Mucosa of stomach (tissue), 1 donor: ENCODE data around the gene ITPRID2.

Experiments used
- H3K27me3 ChIP-seq: one replicate; pipeline ENCODE4 v1.7.0; 2013; ENCODE audit warnings: mild to moderate bottlenecking, low read length; ENCODE audit not compliant: control insufficient read depth, insufficient read depth
- H3K36me3 ChIP-seq: one replicate; pipeline ENCODE4 v1.7.0; 2013; ENCODE audit warnings: low read length; ENCODE audit not compliant: control insufficient read depth, insufficient read depth
- H3K4me1 ChIP-seq: one replicate; pipeline ENCODE4 v1.7.0; 2013; ENCODE audit warnings: mild to moderate bottlenecking, low read length; ENCODE audit not compliant: control insufficient read depth, insufficient read depth
- H3K4me3 ChIP-seq: one replicate; pipeline ENCODE4 v1.7.0; 2013; ENCODE audit warnings: low read length
- H3K9ac ChIP-seq: one replicate; pipeline ENCODE4 v1.7.0; 2013; ENCODE audit warnings: mild to moderate bottlenecking, low read length, moderate library complexity
- H3K9me3 ChIP-seq: one replicate; pipeline ENCODE4 v1.7.0; 2013; ENCODE audit warnings: mild to moderate bottlenecking, low read length, moderate library complexity; ENCODE audit not compliant: control insufficient read depth
- donor health status: Pancreatic carcinoma.

ITPRID2 gene

DNA sequence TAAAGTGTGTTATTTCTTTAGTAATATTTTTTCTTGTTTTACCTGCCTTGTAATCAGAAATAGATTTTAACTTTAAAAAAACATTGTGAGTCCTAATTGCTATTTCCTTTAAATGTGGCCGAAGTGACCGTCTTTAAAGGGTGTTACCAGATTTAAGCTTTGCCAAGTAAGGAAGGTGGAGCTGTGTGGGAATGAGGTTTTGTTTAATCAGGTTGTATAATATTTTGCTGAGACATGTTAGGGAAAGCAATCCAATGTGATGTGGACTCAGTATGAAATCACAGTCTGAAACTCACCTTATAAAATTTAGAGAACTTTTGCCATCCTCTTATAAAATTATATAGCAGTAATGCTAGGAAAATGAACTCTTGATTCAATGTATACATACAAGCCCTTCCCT lies 32.9 kb upstream of the ITPRID2 start:
- no peaks in the 10 kb centered on the region for H3K36me3 ChIP-seq
- no peak overlapping the region for H3K4me3 ChIP-seq
- H3K27me3 ChIP-seq: no peaks in the 10 kb centered on the region
- H3K4me1 ChIP-seq: peaks cover 29% of the 10 kb centered on the region
- no peaks in the 10 kb centered on the region for H3K9me3 ChIP-seq
- H3K9ac ChIP-seq: no peak overlapping the region

DNA sequence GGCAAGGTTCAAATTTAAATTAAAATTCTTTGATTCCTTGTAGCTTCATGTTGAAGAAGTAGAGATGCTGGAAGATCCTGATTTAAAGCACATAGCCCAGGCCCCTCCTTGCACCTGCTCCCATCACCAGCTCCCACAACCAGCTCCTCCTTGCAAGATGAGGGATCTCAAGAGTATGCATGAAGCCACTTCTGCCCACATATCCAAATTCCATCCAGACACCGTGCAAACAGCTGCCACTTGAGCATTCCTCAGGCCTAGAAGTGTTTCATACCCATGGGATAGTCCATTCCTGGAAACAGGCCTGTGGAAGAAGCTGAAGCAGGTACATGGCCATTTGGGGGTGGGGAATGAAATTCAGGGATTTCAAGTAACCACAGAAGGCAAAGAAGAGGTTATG lies 32.4 kb upstream of the ITPRID2 start:
- Histone ChIP-seq H3K36me3 (no peaks in the 10 kb centered on the region), H3K4me1 (peaks cover 29% of the 10 kb centered on the region), H3K27me3 (no peaks in the 10 kb centered on the region), H3K9me3 (no peaks in the 10 kb centered on the region), H3K9ac (no peak overlapping the region), H3K4me3 (no peak overlapping the region)

DNA sequence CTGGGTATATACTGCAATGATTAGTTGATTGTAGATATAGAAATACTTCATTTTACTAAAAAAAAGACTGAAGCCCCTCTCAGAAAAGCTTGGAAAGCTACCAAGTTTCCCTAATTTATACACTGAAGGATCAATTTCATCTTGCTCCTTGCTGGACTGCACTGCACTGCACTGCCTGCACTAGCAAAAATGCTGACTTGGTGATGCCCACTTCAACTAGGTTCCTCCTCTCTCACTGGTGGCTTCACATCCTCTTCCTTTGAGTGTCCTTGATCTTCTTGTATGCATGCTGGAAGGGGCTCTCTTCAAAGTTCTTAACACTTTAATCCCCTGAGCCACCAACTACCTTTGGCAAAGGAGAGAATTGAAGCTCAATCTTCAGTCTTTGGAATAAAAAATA lies 31.7 kb upstream of the ITPRID2 start:
- Histone ChIP-seq H3K9ac (no peak overlapping the region), H3K4me1 (peaks cover 29% of the 10 kb centered on the region), H3K9me3 (no peaks in the 10 kb centered on the region), H3K36me3 (no peaks in the 10 kb centered on the region), H3K4me3 (no peak overlapping the region), H3K27me3 (no peaks in the 10 kb centered on the region)

DNA sequence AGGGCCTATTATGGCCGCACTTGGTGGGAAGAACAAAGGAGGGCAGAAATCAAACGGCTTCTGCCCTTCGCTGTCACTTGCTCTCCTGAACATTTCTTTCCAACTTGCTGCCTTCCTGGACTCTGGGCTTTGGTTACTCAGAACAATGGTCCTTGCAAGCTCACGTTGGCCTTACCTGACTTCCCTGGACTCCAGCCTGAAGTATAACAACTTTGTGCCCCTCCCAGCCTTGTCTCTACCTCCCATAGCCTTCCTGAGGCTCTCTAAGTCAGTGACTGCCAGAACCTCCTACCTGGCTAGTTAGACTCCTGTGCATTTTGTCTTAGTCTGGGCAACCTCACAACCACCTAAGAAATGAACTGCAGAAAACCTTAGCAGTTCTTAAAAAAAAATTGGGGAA lies 30.2 kb upstream of the ITPRID2 start:
- Histone ChIP-seq H3K4me3 (no peak overlapping the region), H3K9ac (no peak overlapping the region), H3K4me1 (peaks cover 29% of the 10 kb centered on the region), H3K9me3 (no peaks in the 10 kb centered on the region), H3K27me3 (no peaks in the 10 kb centered on the region), H3K36me3 (no peaks in the 10 kb centered on the region)

DNA sequence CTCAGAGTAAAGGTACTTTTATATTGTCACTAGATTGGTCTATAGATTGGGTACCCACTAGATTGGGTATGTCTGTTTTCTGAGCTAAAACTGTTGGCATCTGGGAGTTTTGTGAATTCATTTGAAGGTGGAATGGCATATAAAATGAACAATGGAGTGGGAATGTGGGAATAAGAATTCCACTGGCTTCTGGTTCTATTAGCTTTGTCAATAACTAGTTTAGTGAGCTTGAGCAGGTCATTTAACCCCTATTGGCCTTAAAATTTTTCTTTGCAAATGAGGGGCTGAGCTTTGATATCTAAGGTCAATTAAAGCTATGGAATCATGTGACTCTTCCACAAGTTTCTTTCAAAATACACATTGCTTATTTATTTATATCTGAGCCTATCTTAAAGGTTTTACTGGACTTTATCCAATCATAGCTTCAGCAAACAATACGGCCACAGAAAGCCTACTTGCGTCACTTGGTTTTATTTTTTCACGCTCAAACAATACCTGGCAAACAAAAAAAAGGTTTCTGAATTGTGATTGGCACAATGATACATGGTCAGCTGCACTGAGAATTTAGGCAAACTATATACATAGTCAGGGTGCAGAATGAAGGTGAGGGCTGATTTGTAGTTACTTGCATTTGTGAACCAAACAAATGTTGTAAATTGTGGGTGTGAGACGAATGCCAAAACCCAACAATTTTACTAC lies 28.8 kb upstream of the ITPRID2 start:
- Histone ChIP-seq H3K9ac (no peak overlapping the region), H3K27me3 (no peaks in the 10 kb centered on the region), H3K9me3 (no peaks in the 10 kb centered on the region), H3K36me3 (no peaks in the 10 kb centered on the region), H3K4me1 (peaks cover 29% of the 10 kb centered on the region), H3K4me3 (no peak overlapping the region)

DNA sequence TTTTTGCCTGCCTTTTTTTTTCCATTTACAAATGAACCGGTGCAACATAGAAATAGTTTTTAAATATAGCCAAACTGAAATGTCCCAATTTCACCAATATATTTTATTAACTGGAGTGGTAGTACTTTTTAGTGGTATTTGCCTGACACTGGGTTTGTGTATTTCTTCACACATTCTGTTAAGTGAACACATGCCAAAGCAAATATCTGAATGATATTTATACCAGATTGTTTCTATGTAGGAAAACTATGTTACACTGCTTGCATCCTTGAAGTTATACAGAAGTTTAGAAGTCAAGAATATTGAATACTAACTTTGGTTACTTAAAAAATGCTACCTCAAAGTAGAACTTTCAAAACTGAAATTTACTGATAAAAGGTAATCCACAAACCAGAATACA lies 19.4 kb upstream of the ITPRID2 start:
- Histone ChIP-seq H3K4me1 (peaks cover 8% of the 10 kb centered on the region), H3K36me3 (no peaks in the 10 kb centered on the region), H3K4me3 (no peak overlapping the region), H3K9ac (no peak overlapping the region), H3K9me3 (no peaks in the 10 kb centered on the region), H3K27me3 (no peaks in the 10 kb centered on the region)

DNA sequence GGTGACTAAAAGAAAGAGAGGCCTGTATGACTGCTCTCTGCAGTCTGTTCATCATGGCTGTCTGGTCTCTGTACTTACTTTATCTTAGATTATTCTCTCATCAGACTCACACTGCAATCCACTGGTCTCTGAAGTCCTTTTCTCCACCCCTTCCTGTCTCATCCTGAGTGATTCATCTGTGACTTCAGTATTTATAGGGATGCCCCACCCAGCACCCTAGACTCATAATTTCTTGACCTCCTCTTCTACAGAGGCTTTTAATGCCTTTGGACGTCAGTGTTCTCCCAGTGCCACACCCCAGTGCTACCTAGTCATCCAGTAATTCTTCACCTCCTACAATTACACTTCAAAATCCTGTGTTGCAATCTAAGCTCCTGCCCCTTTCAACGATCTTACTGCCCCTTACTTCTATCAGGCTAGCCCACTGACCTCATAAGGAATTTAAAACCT lies 14.9 kb upstream of the ITPRID2 start:
- no peaks in the 10 kb centered on the region for H3K36me3 ChIP-seq
- H3K9ac ChIP-seq: no peak overlapping the region
- no peaks in the 10 kb centered on the region for H3K27me3 ChIP-seq

DNA sequence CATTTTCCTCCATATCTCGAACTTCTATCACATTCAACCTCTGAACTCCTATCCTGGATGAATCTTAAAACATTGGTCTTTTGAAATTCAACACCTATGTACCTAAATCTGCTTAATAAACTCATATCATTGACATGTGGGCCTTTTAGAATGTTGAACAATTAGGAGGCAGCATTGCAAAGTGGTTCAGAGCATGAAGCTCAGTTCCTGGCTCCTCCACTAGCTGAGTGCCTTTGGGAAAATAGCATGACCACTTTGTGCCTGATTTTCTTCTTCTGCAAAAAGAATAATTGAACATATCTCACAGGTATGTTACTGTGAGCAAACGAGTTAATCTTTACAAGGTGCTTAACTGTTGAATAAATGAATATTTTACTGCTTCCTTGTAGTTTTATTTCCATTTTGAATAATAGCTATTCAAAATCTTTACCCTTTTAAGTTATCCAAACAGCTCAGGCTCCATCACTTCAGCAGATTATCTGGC lies 14.3 kb upstream of the ITPRID2 start:
- no peak overlapping the region for H3K9ac ChIP-seq
- no peaks in the 10 kb centered on the region for H3K36me3 ChIP-seq
- no peak overlapping the region for H3K4me3 ChIP-seq
- H3K9me3 ChIP-seq: no peaks in the 10 kb centered on the region
- H3K27me3 ChIP-seq: no peaks in the 10 kb centered on the region
- H3K4me1 ChIP-seq: peaks cover 9% of the 10 kb centered on the region

More for the DNA sequence above, 14.9 kb upstream of the ITPRID2 start:
- H3K9me3 ChIP-seq: no peaks in the 10 kb centered on the region
- no peak overlapping the region for H3K4me3 ChIP-seq
- H3K4me1 ChIP-seq: peaks cover 9% of the 10 kb centered on the region

DNA sequence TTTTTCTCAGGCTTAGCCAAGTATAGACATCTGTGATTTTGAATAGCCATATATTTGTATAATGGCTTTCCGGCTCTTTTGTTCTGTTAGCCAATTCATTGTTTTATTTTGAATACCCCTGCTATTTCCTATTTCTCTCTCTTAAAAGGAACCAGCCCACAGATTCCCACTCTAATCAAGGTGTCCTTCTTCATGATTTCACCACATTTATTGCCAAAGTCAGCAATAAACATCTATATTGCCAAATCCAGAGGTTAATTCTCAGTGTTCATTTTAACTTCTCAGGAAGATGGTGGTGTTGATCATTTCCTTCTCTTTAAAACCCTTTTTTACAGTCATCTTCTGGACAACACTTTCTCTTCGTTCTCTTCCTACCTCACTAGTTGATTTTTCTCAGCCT lies 13.1 kb upstream of the ITPRID2 start:
- Histone ChIP-seq H3K9ac (no peak overlapping the region), H3K4me1 (peaks cover 9% of the 10 kb centered on the region), H3K27me3 (no peaks in the 10 kb centered on the region), H3K4me3 (no peak overlapping the region), H3K9me3 (no peaks in the 10 kb centered on the region), H3K36me3 (no peaks in the 10 kb centered on the region)

DNA sequence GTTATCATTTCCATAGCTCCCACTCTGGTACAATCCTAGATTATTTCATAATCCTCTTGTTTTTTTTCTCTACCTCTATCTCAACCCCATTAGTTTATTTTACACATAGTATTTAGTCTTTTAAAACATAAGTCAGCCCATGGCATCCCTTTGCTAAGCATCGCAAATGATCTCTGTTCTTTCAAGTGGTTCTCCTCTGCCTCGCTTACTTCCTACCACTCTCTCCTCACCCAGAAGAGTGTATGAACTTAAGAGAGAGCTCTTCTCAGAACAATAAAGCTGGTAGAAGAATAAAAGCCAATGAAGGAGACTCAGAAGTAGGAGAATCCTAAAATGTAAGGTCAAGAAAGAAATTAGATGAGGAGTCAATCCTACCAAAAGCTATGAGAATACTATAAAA lies 12.2 kb upstream of the ITPRID2 start:
- Histone ChIP-seq H3K36me3 (no peaks in the 10 kb centered on the region), H3K9me3 (no peaks in the 10 kb centered on the region), H3K27me3 (no peaks in the 10 kb centered on the region), H3K9ac (no peak overlapping the region), H3K4me3 (no peak overlapping the region), H3K4me1 (peaks cover 9% of the 10 kb centered on the region)

DNA sequence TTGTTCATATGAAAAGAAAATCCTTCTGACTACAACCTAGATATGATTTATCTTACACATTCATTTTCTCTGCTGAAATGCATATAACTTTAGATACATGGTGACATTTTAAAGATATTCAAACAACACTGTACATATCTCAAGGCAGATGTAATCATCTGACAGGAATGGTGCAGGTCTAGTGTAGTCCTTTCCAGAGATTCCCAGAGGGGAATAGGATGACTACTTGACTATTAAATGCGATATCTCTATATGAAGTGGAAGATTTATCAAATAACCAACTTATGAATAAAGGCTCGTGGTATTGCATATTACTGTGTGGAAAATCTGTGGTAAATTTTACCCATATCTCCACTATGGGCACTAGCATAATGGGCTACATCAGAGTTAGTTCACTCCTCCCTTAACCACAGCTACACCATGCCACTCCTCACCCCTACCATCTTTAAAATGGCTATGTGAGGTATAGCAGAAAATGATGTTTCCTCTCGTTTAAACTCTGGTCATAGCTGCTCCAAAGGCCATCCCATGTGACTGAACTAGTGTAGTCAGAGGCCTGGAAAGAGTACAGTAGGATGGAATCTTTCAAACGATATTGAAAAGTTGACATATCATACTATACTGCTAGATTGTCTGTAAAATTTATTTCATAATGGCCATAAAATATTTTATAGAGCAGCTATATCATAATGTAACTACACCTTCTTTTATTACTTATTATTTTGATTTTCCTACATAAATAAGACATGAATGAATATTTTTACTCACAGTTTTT lies 9.1 kb upstream of the ITPRID2 start:
- Histone ChIP-seq H3K9ac (no peak overlapping the region), H3K27me3 (no peaks in the 10 kb centered on the region), H3K4me3 (no peak overlapping the region), H3K9me3 (no peaks in the 10 kb centered on the region), H3K36me3 (no peaks in the 10 kb centered on the region), H3K4me1 (no peaks in the 10 kb centered on the region)

DNA sequence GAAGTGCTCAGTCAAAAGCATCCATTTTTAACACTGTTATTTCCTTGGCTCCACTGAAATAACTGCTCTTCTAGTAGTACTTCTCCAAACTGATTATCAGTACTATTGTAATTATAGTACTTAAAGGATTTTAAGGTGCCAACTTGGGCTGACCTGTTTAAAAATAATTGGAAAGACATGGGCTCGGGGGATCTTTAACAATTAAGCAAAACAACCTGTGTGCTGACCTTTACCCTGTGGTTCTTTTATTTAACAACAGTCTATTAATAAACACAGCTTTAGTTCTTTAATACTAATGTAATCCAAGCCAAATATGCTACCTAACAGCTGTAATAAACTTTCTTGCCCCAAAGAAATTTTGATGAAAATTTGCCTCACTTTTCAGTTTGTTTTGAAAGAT lies 6.9 kb upstream of the ITPRID2 start:
- Histone ChIP-seq H3K4me1 (peaks cover under 1% of the 10 kb centered on the region), H3K4me3 (no peak overlapping the region), H3K27me3 (no peaks in the 10 kb centered on the region), H3K36me3 (no peaks in the 10 kb centered on the region), H3K9me3 (no peaks in the 10 kb centered on the region), H3K9ac (no peak overlapping the region)
